Ascending aorta (tissue), 2 donors: ENCODE data around the gene ATP13A3. TPM values are rescaled to one million over a fixed set of nuclear protein-coding genes. Genes with fewer than 3 reads are reported as not detected.

Experiments used
- DNase-seq, 2 donors: peaks; one replicate each; pipeline ENCODE4 v3.0.0-alpha.2; 2019; ENCODE audit warnings: low spot score in 2 of 2
- H3K27ac ChIP-seq, 2 donors: fragments of 200-600 bp; sonication (generic); one replicate each; pipeline ENCODE4 v1.5.1; 2016 to 2017; ENCODE audit warnings: mild to moderate bottlenecking in 1 of 2
- H3K27me3 ChIP-seq: fragments of 200-600 bp; sonication (generic); one replicate; pipeline ENCODE4 v1.5.1; 2017
- H3K36me3 ChIP-seq, 2 donors: fragments of 200-600 bp; sonication (generic); one replicate each; pipeline ENCODE4 v1.5.1; 2016
- H3K4me1 ChIP-seq, 2 donors: fragments of 200-600 bp; sonication (generic); one replicate each; pipeline ENCODE4 v1.5.1; 2016 to 2017; ENCODE audit warnings: mild to moderate bottlenecking in 1 of 2
- H3K4me3 ChIP-seq, 2 donors: fragments of 200-600 bp; sonication (generic); one replicate each; pipeline ENCODE4 v1.5.1; 2016 to 2017; ENCODE audit warnings: mild to moderate bottlenecking in 1 of 2
- H3K9me3 ChIP-seq, 2 donors: fragments of 200-600 bp; sonication (generic); one replicate each; pipeline ENCODE4 v1.5.1; 2016
- CTCF ChIP-seq, 3 experiments: fragments of 200-600 bp in 2 of 3; fragments of 450-650 bp in 1 of 3; sonication (generic) in 2 of 3; IDR thresholded peaks; one replicate each; pipeline ENCODE4 v1.5.1; 2016 to 2019; ENCODE audit warnings: antibody characterized with exemption in 3 of 3, mild to moderate bottlenecking in 1 of 3, moderate library complexity in 1 of 3
- intact Hi-C: fragments of 100-400 bp; cut with DNase I; formaldehyde crosslinking; loops from one replicate; pipeline ENCODE4 v1.15.1; 2023
- total RNA-seq: library from RNA; depleted of rRNA; stranded (reverse); fragments of >200 nt; gene quantifications from one replicate; pipeline ENCODE4 v1.1.0, GENCODE V29; 2016

ATP13A3 gene
- total RNA-seq, 1 donor from 2014 or later: 53.6 TPM

- no peaks in the 10 kb centered on the region for H3K4me1 ChIP-seq
- DNase-seq: no peak
- TF ChIP-seq CTCF (IDR thresholded peaks at IDR 0.05): no peak
- intact Hi-C loops: no loop called here
- no peaks in the 10 kb centered on the region for H3K27me3 ChIP-seq
- no peak overlapping the region for H3K4me3 ChIP-seq
- no peak overlapping the region for H3K27ac ChIP-seq
- H3K9me3 ChIP-seq: no peaks in the 10 kb centered on the region
- peaks cover 38 to 78% of the 10 kb centered on the region in 2 donors for H3K36me3 ChIP-seq
Measured at GRCh38 chr3:194425399-194425798, 61.4 kb downstream of the ATP13A3 start.

- Histone ChIP-seq H3K4me1 (no peaks in the 10 kb centered on the region), H3K27ac (no peak overlapping the region), H3K36me3 (peaks cover 34 to 76% of the 10 kb centered on the region in 2 donors), H3K27me3 (no peaks in the 10 kb centered on the region), H3K4me3 (no peak overlapping the region), H3K9me3 (no peaks in the 10 kb centered on the region)
- intact Hi-C loops: no loop called here
- no peak for DNase-seq
- TF ChIP-seq CTCF (IDR thresholded peaks at IDR 0.05): no peak
Measured at GRCh38 chr3:194424953-194425352, 61.8 kb downstream of the ATP13A3 start.

- DNase-seq: no peak
- intact Hi-C loops: no loop called here
- Histone ChIP-seq H3K27me3 (no peaks in the 10 kb centered on the region), H3K4me3 (no peak overlapping the region), H3K36me3 (peaks cover 30 to 74% of the 10 kb centered on the region in 2 donors), H3K9me3 (no peaks in the 10 kb centered on the region), H3K27ac (no peak overlapping the region), H3K4me1 (no peaks in the 10 kb centered on the region)
- TF ChIP-seq CTCF (IDR thresholded peaks at IDR 0.05): no peak
Measured at GRCh38 chr3:194424373-194424772, 62.4 kb downstream of the ATP13A3 start.

GRCh38 chr3:194423317-194423716, 63.5 kb downstream of the ATP13A3 start:
- no peak overlapping the region for H3K27ac ChIP-seq
- H3K4me3 ChIP-seq: no peak overlapping the region
- no peaks in the 10 kb centered on the region for H3K4me1 ChIP-seq
- no peak for DNase-seq
- no peaks in the 10 kb centered on the region for H3K27me3 ChIP-seq
- H3K9me3 ChIP-seq: no peaks in the 10 kb centered on the region
- peaks cover 29 to 73% of the 10 kb centered on the region in 2 donors for H3K36me3 ChIP-seq
- no peak for TF ChIP-seq CTCF (IDR thresholded peaks at IDR 0.05)
- intact Hi-C loops: no loop called here

- no peaks in the 10 kb centered on the region for H3K9me3 ChIP-seq
- no peak overlapping the region for H3K27ac ChIP-seq
- TF ChIP-seq CTCF (IDR thresholded peaks at IDR 0.05): no peak
- H3K4me1 ChIP-seq: no peaks in the 10 kb centered on the region
- no peak for DNase-seq
- peaks cover 28 to 69% of the 10 kb centered on the region in 2 donors for H3K36me3 ChIP-seq
- H3K4me3 ChIP-seq: no peak overlapping the region
- no peaks in the 10 kb centered on the region for H3K27me3 ChIP-seq
- intact Hi-C loops: no loop called here
Measured at GRCh38 chr3:194422188-194422587, 64.6 kb downstream of the ATP13A3 start.

- no peak for DNase-seq
- Histone ChIP-seq H3K9me3 (no peaks in the 10 kb centered on the region), H3K27ac (no peak overlapping the region), H3K4me1 (no peaks in the 10 kb centered on the region), H3K4me3 (no peak overlapping the region), H3K27me3 (no peaks in the 10 kb centered on the region), H3K36me3 (peaks cover 10 to 50% of the 10 kb centered on the region in 2 donors)
- intact Hi-C loops: no loop called here
- TF ChIP-seq CTCF (IDR thresholded peaks at IDR 0.05): no peak
Measured at GRCh38 chr3:194418671-194419070, 68.1 kb downstream of the ATP13A3 start.
